Stimulated activated CD4-positive, alpha-beta T cell treated with anti-CD3 and anti-CD28 coated beads, Interleukin-4, amount 100 ng/mL, for 48 hours (primary cell): ENCODE data around the gene NCF4.

ENCODE experiments used
- DNase-seq, 2 donors: peaks; one replicate each; pipeline ENCODE4 v3.0.0-alpha.2; 2020; ENCODE audit warnings: low read depth in 2 of 2

Gene NCF4

DNA sequence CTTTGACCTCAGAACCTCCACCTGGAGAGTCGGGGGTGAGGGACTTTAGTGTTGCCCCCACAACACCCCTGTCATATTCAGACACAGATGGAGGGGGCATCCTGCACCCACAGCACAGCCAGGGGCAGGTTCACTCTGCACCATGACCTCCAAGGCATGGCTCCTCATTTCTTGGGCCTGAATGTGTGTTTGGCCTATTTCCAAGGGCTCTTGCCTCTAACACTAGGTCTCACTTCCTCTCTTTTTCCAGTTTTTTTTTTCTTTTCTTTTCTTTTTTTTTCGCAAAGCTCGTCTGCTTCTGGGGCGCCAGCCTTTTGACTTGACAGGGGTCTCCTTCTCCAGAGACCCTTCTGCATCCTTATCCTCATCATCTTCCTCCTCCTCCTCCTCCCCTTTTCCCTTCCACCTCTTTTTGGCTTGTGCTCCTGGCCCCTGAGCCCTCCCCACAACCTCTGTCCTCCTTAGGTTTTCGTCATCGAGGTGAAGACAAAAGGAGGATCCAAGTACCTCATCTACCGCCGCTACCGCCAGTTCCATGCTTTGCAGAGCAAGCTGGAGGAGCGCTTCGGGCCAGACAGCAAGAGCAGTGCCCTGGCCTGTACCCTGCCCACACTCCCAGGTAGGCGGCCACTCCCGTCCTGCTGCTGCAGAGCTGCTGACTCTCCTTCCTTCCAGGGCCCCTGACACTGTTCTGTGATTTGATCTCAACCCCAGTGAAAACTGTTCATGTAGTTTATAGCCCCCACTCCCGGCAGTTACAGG lies 3.8 kb downstream of the NCF4 start:
- DNase-seq: no peak

- DNase-seq: no peak
These were observed 4.5 kb downstream of the NCF4 start for GRCh38 chr22:36865346-36865745.

- no peak for DNase-seq
These were observed 6.9 kb downstream of the NCF4 start for GRCh38 chr22:36867695-36868094.

GRCh38 chr22:36868546-36869181 lies 7.9 kb downstream of the NCF4 start:
- no peak for DNase-seq

DNA sequence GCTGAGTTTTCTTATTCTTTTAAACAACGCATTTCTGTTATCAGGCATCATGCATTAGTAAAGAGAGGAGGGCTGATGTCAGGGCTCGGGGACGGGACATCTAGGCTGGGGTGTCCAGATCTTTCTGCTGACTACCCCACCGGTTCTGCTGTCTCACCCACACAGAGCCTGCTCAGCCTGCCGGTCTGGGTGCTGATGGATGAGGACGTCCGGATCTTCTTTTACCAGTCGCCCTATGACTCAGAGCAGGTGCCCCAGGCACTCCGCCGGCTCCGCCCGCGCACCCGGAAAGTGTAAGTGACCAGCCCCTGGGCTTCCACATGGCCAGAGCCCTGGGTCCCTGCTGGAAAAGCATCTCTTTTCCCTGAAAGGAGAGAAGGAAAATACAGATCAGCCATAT lies 9.4 kb downstream of the NCF4 start:
- no peak for DNase-seq

DNA sequence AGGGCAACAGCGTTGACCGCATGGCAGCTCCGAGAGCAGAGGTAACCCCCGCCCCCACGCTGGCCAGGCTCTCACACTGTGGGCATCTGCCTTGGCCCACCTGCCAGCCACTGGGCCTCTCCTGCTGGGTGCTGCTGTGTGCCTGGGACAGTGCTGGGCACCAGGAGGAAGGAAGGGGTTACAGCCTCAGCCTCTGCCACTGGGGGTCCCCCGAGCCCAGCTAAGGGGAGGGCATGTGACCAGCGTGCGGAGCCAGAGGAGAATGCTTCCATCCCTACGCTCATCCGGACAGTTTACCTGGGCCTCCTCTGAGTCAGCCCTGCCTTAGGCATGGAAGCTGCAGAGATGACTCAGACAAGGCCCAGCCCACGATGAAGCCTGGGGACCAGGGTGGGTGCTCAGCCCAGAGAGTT lies 10.9 kb downstream of the NCF4 start:
- no peak for DNase-seq

DNA sequence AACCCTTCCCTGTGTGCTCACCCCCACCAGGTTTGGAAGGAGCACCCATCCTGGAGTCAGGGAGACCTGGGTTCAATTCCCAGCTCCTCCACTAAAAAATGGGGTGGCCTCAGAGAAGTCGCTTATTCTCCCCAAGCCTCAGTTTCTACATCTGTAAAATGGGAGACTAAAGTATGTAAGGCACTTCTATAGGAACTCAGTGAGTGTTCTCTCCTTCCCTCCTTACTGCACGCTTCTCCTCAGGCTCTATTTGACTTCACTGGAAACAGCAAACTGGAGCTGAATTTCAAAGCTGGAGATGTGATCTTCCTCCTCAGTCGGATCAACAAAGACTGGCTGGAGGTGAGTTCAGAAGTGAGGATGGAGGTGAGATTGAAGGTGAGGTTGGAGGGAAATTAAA lies 11.3 kb downstream of the NCF4 start:
- DNase-seq: no peak

DNA sequence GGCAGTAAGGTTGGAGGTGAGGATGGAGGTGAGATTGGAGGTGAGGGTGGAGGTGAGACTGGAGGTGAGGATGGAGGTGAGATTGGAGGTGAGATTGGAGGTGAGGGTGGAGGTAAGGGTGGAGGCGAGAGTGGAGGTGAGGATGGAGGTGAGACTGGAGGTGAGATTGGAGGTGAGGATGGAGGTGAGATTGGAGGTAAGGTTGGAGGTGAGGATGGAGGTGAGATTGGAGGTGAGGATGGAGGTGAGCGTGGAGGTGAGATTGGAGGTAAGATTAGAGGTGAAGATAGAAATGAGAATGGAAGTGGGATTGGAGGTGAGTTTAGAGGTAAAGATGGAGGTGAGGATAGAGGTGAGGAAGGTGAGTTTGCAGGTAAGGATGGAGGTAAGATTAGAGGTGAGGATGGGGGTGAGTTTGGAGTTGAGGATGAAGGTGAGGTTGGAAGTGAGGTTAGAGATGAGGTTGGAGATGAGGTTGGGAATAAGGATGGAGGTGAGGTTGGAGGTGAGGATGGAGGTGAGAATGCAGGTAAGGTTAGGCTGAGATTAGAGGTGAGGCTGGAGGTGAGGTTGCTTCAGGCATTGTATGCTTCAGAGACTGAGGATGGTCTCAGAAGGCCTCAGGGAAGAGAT lies 12.2 kb downstream of the NCF4 start:
- DNase-seq: no peak

DNA sequence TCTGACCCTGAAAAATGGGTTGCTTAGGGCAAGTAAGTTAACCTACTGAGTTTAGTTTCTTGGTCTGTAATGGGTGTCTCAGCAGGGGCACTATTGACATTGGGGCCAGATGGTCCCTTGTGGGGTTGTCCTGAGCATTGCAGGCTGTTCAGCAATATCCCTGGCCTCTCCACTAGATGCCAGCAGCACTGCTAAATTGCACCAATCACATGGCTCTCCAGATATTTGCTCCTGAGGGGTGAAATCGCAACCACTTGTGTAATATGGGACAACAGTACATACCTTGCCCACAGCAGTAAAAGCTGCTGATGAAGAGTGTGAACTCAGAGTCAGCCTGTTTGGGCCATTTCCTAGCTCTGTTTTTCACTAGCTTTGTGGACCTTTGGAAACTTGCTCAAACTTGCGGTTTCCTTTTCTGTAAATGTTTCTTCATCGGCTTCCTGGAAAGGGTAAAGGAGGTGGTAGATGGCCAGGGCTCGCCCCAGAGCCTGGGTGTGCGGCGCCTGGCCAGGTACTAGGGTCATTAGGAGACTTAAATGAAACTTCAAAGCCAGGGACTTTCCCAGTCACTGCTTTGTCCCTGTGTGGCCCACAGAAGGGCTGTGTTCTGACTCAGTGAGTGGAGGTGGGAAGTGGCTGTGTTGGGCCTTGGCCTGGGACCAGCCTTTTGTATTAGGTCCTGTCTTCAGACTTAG lies 13.0 kb downstream of the NCF4 start:
- peak in 1 of 2 donors; percentile 43 for DNase-seq

GRCh38 chr22:36874309-36874696 lies 13.5 kb downstream of the NCF4 start:
- DNase-seq: no peak

- no peak for DNase-seq
These were observed 13.9 kb downstream of the NCF4 start for GRCh38 chr22:36874736-36875135.

GRCh38 chr22:36875741-36876140 lies 14.9 kb downstream of the NCF4 start:
- no peak for DNase-seq

DNA sequence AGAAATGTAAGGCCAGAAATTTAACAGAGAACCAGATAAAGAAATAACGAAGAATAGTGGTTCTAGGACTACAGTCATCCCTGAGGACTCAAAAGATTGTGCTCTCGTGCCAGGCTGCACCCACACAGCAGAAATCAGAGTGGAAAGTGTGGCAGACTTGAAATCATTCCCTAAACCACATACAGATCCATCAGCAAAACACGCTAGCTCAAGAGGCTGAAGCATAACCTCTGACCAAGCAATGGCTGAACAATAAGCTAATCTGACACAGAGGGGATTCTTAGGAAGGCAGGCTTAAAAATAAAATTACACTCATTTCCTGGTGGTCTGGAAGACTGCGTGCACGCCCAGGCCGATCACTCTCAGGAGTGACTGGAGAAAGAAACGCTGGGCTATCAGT lies 19.0 kb downstream of the NCF4 start:
- DNase-seq: no peak

GRCh38 chr22:36881504-36882245 lies 20.9 kb downstream of the NCF4 start:
- no peak for DNase-seq

DNA sequence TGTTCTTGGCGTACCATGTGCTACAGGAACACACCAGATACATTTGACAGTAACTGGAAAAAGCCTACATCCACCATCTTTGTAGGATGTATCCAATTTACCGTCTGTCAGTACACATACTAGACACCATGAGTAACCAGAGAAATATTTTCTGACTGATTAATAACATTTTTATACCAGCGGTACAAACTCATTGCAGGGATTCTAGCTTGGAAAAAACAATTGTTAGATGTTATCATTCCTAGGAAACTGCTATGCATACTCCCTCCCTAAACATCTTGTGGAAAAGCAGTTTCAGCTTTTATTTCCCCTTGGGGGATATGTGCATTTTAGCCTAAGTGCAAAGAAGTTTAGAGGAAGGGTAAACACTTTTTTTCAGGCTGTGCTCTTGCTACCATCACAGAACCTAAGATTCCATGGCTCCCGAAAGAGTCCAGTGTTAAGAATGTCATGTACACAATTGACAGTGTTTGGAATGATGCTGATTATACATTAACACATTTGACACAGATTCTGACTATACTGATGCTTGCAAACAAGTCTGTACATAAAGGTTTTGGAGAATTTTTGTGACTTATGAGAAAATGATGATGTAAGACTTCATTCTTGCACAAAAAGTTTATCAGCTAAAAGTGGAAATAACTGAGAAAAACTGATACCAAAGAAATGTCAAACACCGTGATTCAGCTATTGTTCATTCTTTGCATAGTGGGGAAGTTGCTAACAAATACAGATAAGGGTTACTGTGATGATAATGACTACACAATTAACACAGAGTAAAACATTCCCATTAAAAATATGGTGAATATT lies 23.7 kb downstream of the NCF4 start:
- no peak for DNase-seq

GRCh38 chr22:36885474-36885873 lies 24.7 kb downstream of the NCF4 start:
- no peak for DNase-seq

DNA sequence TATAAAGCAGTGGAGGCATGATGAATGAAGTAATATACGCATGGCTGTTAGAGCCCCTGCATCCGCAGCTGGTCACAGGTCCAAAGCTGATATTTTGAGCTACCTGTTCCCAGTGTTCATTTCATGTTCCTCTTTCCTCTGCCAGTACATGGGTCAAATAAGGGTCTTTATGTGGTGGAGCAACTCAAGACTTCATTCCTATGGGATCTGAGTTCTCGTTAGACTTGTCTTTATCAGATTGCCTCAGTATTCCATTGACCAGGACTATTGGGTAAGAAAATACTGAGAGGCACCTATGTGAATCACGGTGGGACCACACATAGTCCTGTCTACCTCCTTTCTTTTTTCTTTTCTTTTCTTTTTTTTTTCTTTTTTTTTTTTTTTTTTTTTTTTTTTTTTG lies 25.2 kb downstream of the NCF4 start:
- DNase-seq: no peak

DNA sequence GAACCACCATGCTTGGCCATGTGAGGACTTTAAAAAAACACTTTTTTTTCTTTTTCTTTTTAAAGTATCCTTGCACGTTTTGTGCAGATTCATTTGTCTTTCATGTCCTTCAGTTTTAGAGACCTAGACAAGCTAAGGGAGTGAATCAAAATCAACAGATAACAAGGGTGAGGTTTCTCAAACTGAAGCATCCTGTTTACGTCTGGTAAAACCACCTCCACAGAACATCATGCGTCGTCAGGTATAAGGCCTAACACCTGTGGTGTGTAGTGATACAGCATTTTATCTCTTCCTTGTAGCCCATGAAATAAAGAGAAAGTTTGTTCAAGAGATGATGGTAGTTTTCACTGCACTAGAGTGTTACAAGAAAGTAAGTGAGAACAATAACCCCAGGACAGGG lies 26.4 kb downstream of the NCF4 start:
- no peak for DNase-seq

GRCh38 chr22:36891646-36892045 lies 30.8 kb downstream of the NCF4 start:
- DNase-seq: no peak

DNA sequence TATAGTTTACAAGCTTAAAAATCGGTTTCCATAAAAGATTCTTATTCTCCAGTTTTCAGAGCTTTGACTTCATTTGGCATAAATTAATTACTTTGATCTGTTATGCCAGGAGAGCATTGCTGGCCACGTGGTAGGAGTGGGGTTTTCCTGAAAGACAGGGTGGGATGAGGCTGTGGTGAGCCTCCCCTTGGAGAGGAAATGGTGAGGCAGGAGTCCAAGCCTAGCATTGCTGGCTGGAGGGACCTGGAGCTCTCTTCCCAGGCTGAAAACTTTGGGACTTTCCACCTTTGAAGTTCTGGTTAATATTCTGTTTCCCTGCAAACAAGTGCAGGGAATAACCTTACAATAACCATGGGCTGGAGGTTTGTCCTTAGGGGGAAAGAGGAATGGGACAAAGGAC lies 31.5 kb downstream of the NCF4 start:
- no peak for DNase-seq

GRCh38 chr22:36893262-36893661 lies 32.5 kb downstream of the NCF4 start:
- no peak for DNase-seq
